Measurements from ENCODE around the gene TMEM218.

- TF ChIP-seq CTCF (conservative IDR thresholded peaks at IDR 0.05; ENCODE audit: low read length) (no peak), EZH2phosphoT487 (IDR thresholded peaks at IDR 0.05; ENCODE audit: borderline replicate concordance) (no peak)
Measured at GRCh38 chr11:125148011-125148410, 36.6 kb upstream of the TMEM218 start.

All from Loucy (cell line).